ENCODE measurements around the gene PDE1C. TPM values are rescaled to one million over a fixed set of nuclear protein-coding genes. Genes with fewer than 3 reads are reported as not detected.
"Not testable (repeated sequence)": the region's sequence is repeated elsewhere in the genome, so short reads cannot be mapped to it uniquely, and the experiment has no call there.

Gene PDE1C
- total and polyA plus RNA-seq, 8 donors = 1.2 to 4.2 (median 2.2) TPM

GRCh38 chr7:31850066-31850465 is 220.1 kb downstream of the PDE1C start:
- 91% methylated on average over 5 of the region's 5 CpGs for WGBS, 2 donors
- DNase-seq (no peak), ATAC-seq (no peak), FAIRE-seq (no peak)
- Histone ChIP-seq H3K27ac (no peak overlapping the region), H3K4me1 (no peaks in the 10 kb centered on the region), H3K9me3 (no peaks in the 10 kb centered on the region), H3K4me3 (no peak overlapping the region), H3K27me3 (no peaks in the 10 kb centered on the region), H3K36me3 (no peaks in the 10 kb centered on the region)
- no peak for TF ChIP-seq CTCF (IDR thresholded peaks at IDR 0.05)
- intact Hi-C loops (cut with DNase I) = no loop called here

- H3K9me3 ChIP-seq = no peaks in the 10 kb centered on the region
- TF ChIP-seq CTCF (IDR thresholded peaks at IDR 0.05) = no peak
- ATAC-seq (no peak), FAIRE-seq (no peak), DNase-seq (no peak)
- WGBS, 2 donors = 84 to 89% methylated on average over 4 of the region's 4 CpGs
- no peaks in the 10 kb centered on the region for H3K27me3 ChIP-seq
- no peaks in the 10 kb centered on the region for H3K4me1 ChIP-seq
- intact Hi-C loops (cut with DNase I) = no loop called here
- no peaks in the 10 kb centered on the region for H3K36me3 ChIP-seq
- H3K27ac ChIP-seq = no peak overlapping the region
- no peak overlapping the region for H3K4me3 ChIP-seq
Observed at GRCh38 chr7:31835471-31835870, 234.7 kb downstream of the PDE1C start.

GRCh38 chr7:31833625-31834024 is 236.6 kb downstream of the PDE1C start:
- H3K27me3 ChIP-seq; H3K36me3 ChIP-seq; H3K9me3 ChIP-seq; FAIRE-seq; H3K4me3 ChIP-seq; DNase-seq; ATAC-seq; H3K4me1 ChIP-seq; H3K27ac ChIP-seq; intact Hi-C loops (cut with DNase I): not testable (repeated sequence)
- WGBS, 2 donors = 78 to 87% methylated on average over 3 of the region's 3 CpGs

GRCh38 chr7:31828520-31828919 is 241.7 kb downstream of the PDE1C start:
- ATAC-seq (no peak), DNase-seq (no peak), FAIRE-seq (no peak)
- intact Hi-C loops (cut with DNase I) = no loop called here
- no peak for TF ChIP-seq CTCF (IDR thresholded peaks at IDR 0.05)
- H3K4me3 ChIP-seq = no peak overlapping the region
- no peaks in the 10 kb centered on the region for H3K36me3 ChIP-seq
- H3K27me3 ChIP-seq = no peaks in the 10 kb centered on the region
- no peaks in the 10 kb centered on the region for H3K9me3 ChIP-seq
- H3K27ac ChIP-seq = no peak overlapping the region
- no peaks in the 10 kb centered on the region for H3K4me1 ChIP-seq

GRCh38 chr7:31825576-31825975 is 244.6 kb downstream of the PDE1C start:
- Histone ChIP-seq H3K27me3 (no peaks in the 10 kb centered on the region), H3K9me3 (no peaks in the 10 kb centered on the region), H3K4me3 (no peak overlapping the region), H3K4me1 (no peaks in the 10 kb centered on the region), H3K36me3 (no peaks in the 10 kb centered on the region), H3K27ac (no peak overlapping the region)
- intact Hi-C loops (cut with DNase I) = no loop called here
- no peak for ATAC-seq
- no peak for FAIRE-seq
- no peak for DNase-seq
- no peak for TF ChIP-seq CTCF (IDR thresholded peaks at IDR 0.05)

GRCh38 chr7:31819031-31819430 is 251.2 kb downstream of the PDE1C start:
- DNase-seq (no peak), ATAC-seq (no peak), FAIRE-seq (no peak)
- H3K36me3 ChIP-seq = no peaks in the 10 kb centered on the region
- intact Hi-C loops (cut with DNase I) = no loop called here
- no peak for TF ChIP-seq CTCF (IDR thresholded peaks at IDR 0.05)
- no peaks in the 10 kb centered on the region for H3K9me3 ChIP-seq
- no peaks in the 10 kb centered on the region for H3K27me3 ChIP-seq
- 83 to 87% methylated on average over 5 of the region's 5 CpGs for WGBS, 2 donors
- H3K4me1 ChIP-seq = no peaks in the 10 kb centered on the region
- H3K27ac ChIP-seq = no peak overlapping the region
- no peak overlapping the region for H3K4me3 ChIP-seq

Data from pancreas (tissue), 10 donors.